GM23338 (cell line): Measurements from ENCODE around the gene ZNF200. TPM values are rescaled to one million over a fixed set of nuclear protein-coding genes. Genes with fewer than 3 reads are reported as not detected.
A peak's percentile ranks its signal among the peaks of the same experiment; 100 is the strongest.

Source experiments
- ATAC-seq: fragments of 200-7000 bp; cut with Tn5 transposase; 3 replicates; pipeline ENCODE4 v1.9.1; 2020
- DNase-seq: peaks from one replicate; pipeline ENCODE4 v3.0.0-alpha.2; 2015; ENCODE audit warnings: low spot score
- H2AFZ ChIP-seq: fragments of 200-600 bp; sonication (generic); 2 replicates; pipeline ENCODE4 v1.8.0; 2016; ENCODE audit warnings: antibody characterized with exemption, mild to moderate bottlenecking, moderate library complexity
- H3F3A ChIP-seq: fragments of 200-600 bp; sonication (generic); replicated peaks from 2 replicates; pipeline ENCODE4 v1.8.0; 2017; ENCODE audit warnings: antibody characterized with exemption, mixed run types, low read depth
- H3K27ac ChIP-seq: fragments of 200-600 bp; sonication (generic); 2 replicates; pipeline ENCODE4 v1.6.1; 2016; ENCODE audit warnings: low read depth
- H3K27me3 ChIP-seq: fragments of 200-600 bp; sonication (generic); 2 replicates; pipeline ENCODE4 v1.8.0; 2016; ENCODE audit warnings: mild to moderate bottlenecking, mixed run types, moderate library complexity; ENCODE audit not compliant: insufficient read depth
- H3K36me3 ChIP-seq: fragments of 200-600 bp; sonication (generic); 2 replicates; pipeline ENCODE4 v1.8.0; 2016; ENCODE audit warnings: mild to moderate bottlenecking; ENCODE audit not compliant: insufficient read depth
- H3K4me1 ChIP-seq: fragments of 200-600 bp; sonication (generic); 2 replicates; pipeline ENCODE4 v1.8.0; 2016; ENCODE audit warnings: mild to moderate bottlenecking, moderate library complexity; ENCODE audit not compliant: insufficient read depth
- H3K4me2 ChIP-seq: fragments of 200-600 bp; sonication (generic); 2 replicates; pipeline ENCODE4 v1.7.1; 2017; ENCODE audit warnings: mixed run types
- H3K4me3 ChIP-seq: fragments of 200-600 bp; sonication (generic); 2 replicates; pipeline ENCODE4 v1.6.1; 2016; ENCODE audit warnings: mixed run types
- H3K79me2 ChIP-seq: fragments of 200-600 bp; sonication (generic); replicated peaks from 2 replicates; pipeline ENCODE4 v1.8.0; 2017; ENCODE audit warnings: mild to moderate bottlenecking; ENCODE audit not compliant: insufficient read depth
- H3K9me2 ChIP-seq: fragments of 200-600 bp; sonication (generic); 2 replicates; pipeline ENCODE4 v1.8.0; 2017; ENCODE audit not compliant: insufficient read depth
- H4K20me1 ChIP-seq: fragments of 200-600 bp; sonication (generic); replicated peaks from 2 replicates; pipeline ENCODE4 v1.8.0; 2017; ENCODE audit warnings: mild to moderate bottlenecking; ENCODE audit not compliant: insufficient read depth
- H3K27ac Mint-ChIP-seq: 2 replicates; pipeline ENCODE4 v1.8.0; 2020; ENCODE audit warnings: inconsistent platforms, mild to moderate bottlenecking, moderate library complexity, mixed read lengths
- H3K27me3 Mint-ChIP-seq: 3 replicates; pipeline ENCODE4 v1.8.0; 2022; ENCODE audit warnings: low read depth, mild to moderate bottlenecking, moderate library complexity, mixed read lengths, inconsistent platforms; ENCODE audit not compliant: insufficient read depth, poor library complexity
- H3K36me3 Mint-ChIP-seq: 3 replicates; pipeline ENCODE4 v1.8.0; 2021; ENCODE audit warnings: low read depth, mild to moderate bottlenecking, inconsistent platforms, moderate library complexity, mixed read lengths
- H3K4me1 Mint-ChIP-seq: 3 replicates; pipeline ENCODE4 v1.8.0; 2020; ENCODE audit warnings: mild to moderate bottlenecking, inconsistent platforms, mixed read lengths
- H3K4me3 Mint-ChIP-seq: 3 replicates; pipeline ENCODE4 v1.8.0; 2021; ENCODE audit warnings: moderate library complexity, mild to moderate bottlenecking, inconsistent platforms, mixed read lengths
- H3K9me3 Mint-ChIP-seq: 3 replicates; pipeline ENCODE4 v1.8.0; 2020; ENCODE audit warnings: moderate library complexity, mild to moderate bottlenecking, inconsistent platforms, mixed read lengths
- CREB1 ChIP-seq: fragments of 250-450 bp; sonication (Bioruptor Pico); IDR thresholded peaks from 2 replicates; pipeline ENCODE4 v1.5.0; 2020; ENCODE audit warnings: low read depth, mild to moderate bottlenecking, moderate library complexity
- EZH2 ChIP-seq: fragments of 200-600 bp; sonication (generic); IDR thresholded peaks from one replicate; pipeline ENCODE4 v1.8.0; 2017; ENCODE audit warnings: antibody characterized with exemption, mild to moderate bottlenecking, low read depth; ENCODE audit not compliant: unreplicated experiment
- EZH2phosphoT487 ChIP-seq: fragments of 200-600 bp; sonication (generic); IDR thresholded peaks from one replicate; pipeline ENCODE4 v1.8.1; 2018; ENCODE audit warnings: antibody characterized with exemption; ENCODE audit not compliant: unreplicated experiment
- JUNB ChIP-seq: IDR thresholded peaks from one replicate; pipeline ENCODE4 v1.6.1; 2016; ENCODE audit warnings: antibody characterized with exemption; ENCODE audit not compliant: unreplicated experiment
- NANOG ChIP-seq: IDR thresholded peaks from 2 replicates; pipeline ENCODE4 v1.6.1; 2016; ENCODE audit warnings: antibody characterized with exemption, borderline replicate concordance
- POLR2AphosphoS5 ChIP-seq: IDR thresholded peaks from 2 replicates; pipeline ENCODE4 v1.6.1; 2016; ENCODE audit warnings: antibody characterized with exemption, low read depth
- STAT1 ChIP-seq: IDR thresholded peaks from one replicate; pipeline ENCODE4 v1.6.1; 2016; ENCODE audit warnings: antibody characterized with exemption; ENCODE audit not compliant: unreplicated experiment
- ZNF114 ChIP-seq: fragments of 250-450 bp; sonication (Bioruptor Pico); IDR thresholded peaks from 2 replicates; pipeline ENCODE4 v1.5.0; 2020; ENCODE audit warnings: mild to moderate bottlenecking, moderate library complexity
- ZNF331 ChIP-seq: fragments of 250-450 bp; sonication (Bioruptor Pico); IDR thresholded peaks from 2 replicates; pipeline ENCODE4 v1.5.0; 2020; ENCODE audit warnings: low read depth, mild to moderate bottlenecking, moderate library complexity
- polyA plus RNA-seq: library from polyadenylated mRNA; unstranded; fragments of >200 nt; fragmentation: Nextera tagmentation; extraction: Ambion mirVana; gene quantifications from 2 replicates; pipeline ENCODE4 v1.2.1, GENCODE V29; 2016
- total RNA-seq: library from RNA; depleted of rRNA; stranded (reverse); fragments of >200 nt; shearing (Covaris generic); gene quantifications from 2 replicates; pipeline ENCODE4 v1.2.3, GENCODE V29; 2014
- TF ChIP-seq, protein P1 (sequence below): fragments of 250-450 bp; sonication (Bioruptor Pico); IDR thresholded peaks from 2 replicates; pipeline ENCODE4 v1.5.0; 2020; ENCODE audit warnings: mild to moderate bottlenecking, moderate library complexity
- TF ChIP-seq, protein P2 (sequence below): IDR thresholded peaks from 2 replicates; pipeline ENCODE4 v1.6.1; 2016; ENCODE audit warnings: antibody characterized with exemption
- TF ChIP-seq, protein P3 (sequence below), 2 experiments: fragments of 200-600 bp in 1 of 2; sonication (generic) in 1 of 2; conservative IDR thresholded peaks; 2 replicates each; pipeline versions ENCODE4 v1.5.1 to v1.6.1; 2016 to 2017; ENCODE audit warnings: antibody characterized with exemption in 2 of 2, low read depth in 2 of 2, mild to moderate bottlenecking in 2 of 2, moderate library complexity in 1 of 2

Gene ZNF200
- total and polyA plus RNA-seq, 2 experiments from 2014 or later, result 9.2 to 9.7 TPM

DNA sequence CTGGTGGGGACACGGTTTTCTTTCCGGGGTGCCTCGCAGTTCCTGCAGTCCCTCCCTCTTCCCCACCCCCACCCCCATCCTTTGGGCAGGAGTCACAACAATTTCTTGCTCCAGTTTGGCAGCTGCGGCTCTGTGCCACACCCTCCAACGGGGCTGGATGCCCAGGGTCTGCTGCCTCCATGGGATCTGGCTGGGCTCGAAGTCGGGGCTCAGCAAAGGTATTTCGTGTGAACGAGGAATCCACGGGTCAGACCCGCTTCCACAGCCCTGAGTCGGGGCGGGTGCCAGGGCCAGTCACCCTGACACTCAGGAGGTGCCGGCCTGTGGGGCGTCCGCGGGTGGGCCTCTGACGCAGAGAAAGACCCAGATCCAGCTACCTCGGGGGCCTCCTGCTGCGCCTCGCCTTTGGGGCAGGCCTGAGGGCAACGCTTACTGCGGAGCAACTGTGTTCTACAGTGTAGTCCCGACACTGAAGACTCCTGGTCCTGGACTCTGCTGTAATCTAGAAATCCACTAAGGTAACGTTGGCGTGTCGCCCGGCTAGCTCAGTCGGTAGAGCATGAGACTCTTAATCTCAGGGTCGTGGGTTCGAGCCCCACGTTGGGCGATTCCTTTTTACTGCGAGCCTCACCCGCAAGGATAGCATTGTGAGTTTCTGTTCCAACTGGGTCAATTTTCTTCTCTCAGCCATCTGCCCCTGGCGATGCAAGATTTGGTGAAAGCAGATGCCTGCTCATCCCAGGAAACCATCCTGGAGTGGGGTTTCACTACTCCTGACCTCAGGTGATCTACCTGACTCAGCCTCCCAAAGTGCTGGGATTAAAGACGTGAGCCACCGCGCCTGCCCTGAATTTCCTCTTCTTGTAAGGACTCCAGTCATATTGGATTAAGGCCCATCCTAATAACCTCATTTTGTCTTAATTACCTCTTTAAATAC is 59.5 kb downstream of the ZNF200 start (continued):
- no peak for TF ChIP-seq STAT1

DNA sequence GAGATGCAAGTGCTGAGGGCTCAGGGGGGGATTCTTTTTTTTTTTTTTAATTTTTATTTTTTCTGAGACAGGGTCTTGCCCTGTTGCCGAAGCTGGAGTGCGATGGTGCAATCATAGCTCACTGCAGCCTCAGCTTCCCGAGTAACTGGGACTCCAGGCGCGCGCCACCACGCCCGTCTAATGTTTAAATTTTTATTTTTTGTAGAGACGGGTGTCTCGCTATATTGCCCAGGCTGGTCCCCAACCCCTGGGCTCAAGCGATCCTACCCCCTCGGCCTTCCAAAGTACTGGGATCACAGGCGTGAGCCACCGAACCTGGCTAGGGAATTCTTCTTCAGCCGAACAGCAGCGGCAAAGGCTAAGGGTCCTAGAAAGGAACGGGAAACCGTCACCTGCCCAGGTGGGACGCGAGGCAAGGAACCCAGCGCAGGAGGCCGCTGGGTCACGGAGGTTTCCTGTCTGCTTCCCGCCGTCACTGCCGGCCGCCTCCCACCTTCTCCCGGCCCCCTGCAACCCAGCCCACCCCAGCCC is 60.3 kb downstream of the ZNF200 start:
- peak overlapping the region; percentile 71 for H3K4me3 Mint-ChIP-seq
- no peak for TF ChIP-seq STAT1
- no peak for TF ChIP-seq ZNF331 (CRISPR knock-in tag)
- no peak for TF ChIP-seq JUNB
- TF ChIP-seq, protein P1, sequence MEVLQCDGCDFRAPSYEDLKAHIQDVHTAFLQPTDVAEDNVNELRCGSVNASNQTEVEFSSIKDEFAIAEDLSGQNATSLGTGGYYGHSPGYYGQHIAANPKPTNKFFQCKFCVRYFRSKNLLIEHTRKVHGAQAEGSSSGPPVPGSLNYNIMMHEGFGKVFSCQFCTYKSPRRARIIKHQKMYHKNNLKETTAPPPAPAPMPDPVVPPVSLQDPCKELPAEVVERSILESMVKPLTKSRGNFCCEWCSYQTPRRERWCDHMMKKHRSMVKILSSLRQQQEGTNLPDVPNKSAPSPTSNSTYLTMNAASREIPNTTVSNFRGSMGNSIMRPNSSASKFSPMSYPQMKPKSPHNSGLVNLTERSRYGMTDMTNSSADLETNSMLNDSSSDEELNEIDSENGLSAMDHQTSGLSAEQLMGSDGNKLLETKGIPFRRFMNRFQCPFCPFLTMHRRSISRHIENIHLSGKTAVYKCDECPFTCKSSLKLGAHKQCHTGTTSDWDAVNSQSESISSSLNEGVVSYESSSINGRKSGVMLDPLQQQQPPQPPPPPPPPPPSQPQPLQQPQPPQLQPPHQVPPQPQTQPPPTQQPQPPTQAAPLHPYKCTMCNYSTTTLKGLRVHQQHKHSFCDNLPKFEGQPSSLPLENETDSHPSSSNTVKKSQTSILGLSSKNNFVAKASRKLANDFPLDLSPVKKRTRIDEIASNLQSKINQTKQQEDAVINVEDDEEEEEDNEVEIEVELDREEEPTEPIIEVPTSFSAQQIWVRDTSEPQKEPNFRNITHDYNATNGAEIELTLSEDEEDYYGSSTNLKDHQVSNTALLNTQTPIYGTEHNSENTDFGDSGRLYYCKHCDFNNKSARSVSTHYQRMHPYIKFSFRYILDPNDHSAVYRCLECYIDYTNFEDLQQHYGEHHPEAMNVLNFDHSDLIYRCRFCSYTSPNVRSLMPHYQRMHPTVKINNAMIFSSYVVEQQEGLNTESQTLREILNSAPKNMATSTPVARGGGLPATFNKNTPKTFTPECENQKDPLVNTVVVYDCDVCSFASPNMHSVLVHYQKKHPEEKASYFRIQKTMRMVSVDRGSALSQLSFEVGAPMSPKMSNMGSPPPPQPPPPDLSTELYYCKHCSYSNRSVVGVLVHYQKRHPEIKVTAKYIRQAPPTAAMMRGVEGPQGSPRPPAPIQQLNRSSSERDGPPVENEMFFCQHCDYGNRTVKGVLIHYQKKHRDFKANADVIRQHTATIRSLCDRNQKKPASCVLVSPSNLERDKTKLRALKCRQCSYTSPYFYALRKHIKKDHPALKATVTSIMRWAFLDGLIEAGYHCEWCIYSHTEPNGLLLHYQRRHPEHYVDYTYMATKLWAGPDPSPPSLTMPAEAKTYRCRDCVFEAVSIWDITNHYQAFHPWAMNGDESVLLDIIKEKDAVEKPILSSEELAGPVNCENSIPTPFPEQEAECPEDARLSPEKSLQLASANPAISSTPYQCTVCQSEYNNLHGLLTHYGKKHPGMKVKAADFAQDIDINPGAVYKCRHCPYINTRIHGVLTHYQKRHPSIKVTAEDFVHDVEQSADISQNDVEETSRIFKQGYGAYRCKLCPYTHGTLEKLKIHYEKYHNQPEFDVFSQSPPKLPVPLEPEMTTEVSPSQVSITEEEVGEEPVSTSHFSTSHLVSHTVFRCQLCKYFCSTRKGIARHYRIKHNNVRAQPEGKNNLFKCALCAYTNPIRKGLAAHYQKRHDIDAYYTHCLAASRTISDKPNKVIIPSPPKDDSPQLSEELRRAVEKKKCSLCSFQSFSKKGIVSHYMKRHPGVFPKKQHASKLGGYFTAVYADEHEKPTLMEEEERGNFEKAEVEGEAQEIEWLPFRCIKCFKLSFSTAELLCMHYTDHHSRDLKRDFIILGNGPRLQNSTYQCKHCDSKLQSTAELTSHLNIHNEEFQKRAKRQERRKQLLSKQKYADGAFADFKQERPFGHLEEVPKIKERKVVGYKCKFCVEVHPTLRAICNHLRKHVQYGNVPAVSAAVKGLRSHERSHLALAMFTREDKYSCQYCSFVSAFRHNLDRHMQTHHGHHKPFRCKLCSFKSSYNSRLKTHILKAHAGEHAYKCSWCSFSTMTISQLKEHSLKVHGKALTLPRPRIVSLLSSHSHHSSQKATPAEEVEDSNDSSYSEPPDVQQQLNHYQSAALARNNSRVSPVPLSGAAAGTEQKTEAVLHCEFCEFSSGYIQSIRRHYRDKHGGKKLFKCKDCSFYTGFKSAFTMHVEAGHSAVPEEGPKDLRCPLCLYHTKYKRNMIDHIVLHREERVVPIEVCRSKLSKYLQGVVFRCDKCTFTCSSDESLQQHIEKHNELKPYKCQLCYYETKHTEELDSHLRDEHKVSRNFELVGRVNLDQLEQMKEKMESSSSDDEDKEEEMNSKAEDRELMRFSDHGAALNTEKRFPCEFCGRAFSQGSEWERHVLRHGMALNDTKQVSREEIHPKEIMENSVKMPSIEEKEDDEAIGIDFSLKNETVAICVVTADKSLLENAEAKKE (CRISPR knock-in tag), result no peak
- no peak for TF ChIP-seq CREB1 (CRISPR knock-in tag)
- no peak for TF ChIP-seq EZH2
- TF ChIP-seq, protein P2, sequence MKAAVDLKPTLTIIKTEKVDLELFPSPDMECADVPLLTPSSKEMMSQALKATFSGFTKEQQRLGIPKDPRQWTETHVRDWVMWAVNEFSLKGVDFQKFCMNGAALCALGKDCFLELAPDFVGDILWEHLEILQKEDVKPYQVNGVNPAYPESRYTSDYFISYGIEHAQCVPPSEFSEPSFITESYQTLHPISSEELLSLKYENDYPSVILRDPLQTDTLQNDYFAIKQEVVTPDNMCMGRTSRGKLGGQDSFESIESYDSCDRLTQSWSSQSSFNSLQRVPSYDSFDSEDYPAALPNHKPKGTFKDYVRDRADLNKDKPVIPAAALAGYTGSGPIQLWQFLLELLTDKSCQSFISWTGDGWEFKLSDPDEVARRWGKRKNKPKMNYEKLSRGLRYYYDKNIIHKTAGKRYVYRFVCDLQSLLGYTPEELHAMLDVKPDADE, result no peak
- no peak for TF ChIP-seq EZH2phosphoT487
- TF ChIP-seq, protein P3, sequence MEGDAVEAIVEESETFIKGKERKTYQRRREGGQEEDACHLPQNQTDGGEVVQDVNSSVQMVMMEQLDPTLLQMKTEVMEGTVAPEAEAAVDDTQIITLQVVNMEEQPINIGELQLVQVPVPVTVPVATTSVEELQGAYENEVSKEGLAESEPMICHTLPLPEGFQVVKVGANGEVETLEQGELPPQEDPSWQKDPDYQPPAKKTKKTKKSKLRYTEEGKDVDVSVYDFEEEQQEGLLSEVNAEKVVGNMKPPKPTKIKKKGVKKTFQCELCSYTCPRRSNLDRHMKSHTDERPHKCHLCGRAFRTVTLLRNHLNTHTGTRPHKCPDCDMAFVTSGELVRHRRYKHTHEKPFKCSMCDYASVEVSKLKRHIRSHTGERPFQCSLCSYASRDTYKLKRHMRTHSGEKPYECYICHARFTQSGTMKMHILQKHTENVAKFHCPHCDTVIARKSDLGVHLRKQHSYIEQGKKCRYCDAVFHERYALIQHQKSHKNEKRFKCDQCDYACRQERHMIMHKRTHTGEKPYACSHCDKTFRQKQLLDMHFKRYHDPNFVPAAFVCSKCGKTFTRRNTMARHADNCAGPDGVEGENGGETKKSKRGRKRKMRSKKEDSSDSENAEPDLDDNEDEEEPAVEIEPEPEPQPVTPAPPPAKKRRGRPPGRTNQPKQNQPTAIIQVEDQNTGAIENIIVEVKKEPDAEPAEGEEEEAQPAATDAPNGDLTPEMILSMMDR (conservative IDR thresholded peaks at IDR 0.05; ENCODE audit: low read depth in 2 of 2), result 0 out of 4 replicates have a peak, but pooled peaks of 1 of the 2 experiments have one; percentile 3
- no peak for TF ChIP-seq ZNF114 (CRISPR knock-in tag)
- TF ChIP-seq POLR2AphosphoS5, result 0 out of 2 replicates have a peak, but pooled peaks have one; percentile 8
- TF ChIP-seq NANOG, result no peak

More for the DNA sequence above, 60.3 kb downstream of the ZNF200 start:
- peaks cover 19% of the 10 kb centered on the region for H3K27me3 ChIP-seq
- Mint-ChIP-seq H3K27ac (no peak overlapping the region; the same call in 1 of the 2 replicates), H3K36me3 (peaks cover 3% of the 10 kb centered on the region; the same call in 2 of the 3 replicates), H3K27me3 (peaks cover 50% of the 10 kb centered on the region), H3K9me3 (peaks cover 11% of the 10 kb centered on the region; the same call in 2 of the 3 replicates), H3K4me1 (peaks cover 21% of the 10 kb centered on the region)
- no peaks in the 10 kb centered on the region for H3K79me2 ChIP-seq
- peak overlapping the region; percentile 85 for H3K4me3 ChIP-seq
- H3F3A ChIP-seq, result peaks cover 49% of the 10 kb centered on the region
- peak overlapping the region; percentile 84 for H3K4me2 ChIP-seq
- no peaks in the 10 kb centered on the region for H3K36me3 ChIP-seq
- H3K4me1 ChIP-seq, result peaks cover 3% of the 10 kb centered on the region; the same call in 1 of the 2 replicates
- H3K9me2 ChIP-seq, result no peaks in the 10 kb centered on the region
- no peak overlapping the region for H3K27ac ChIP-seq
- no peaks in the 10 kb centered on the region; the same call in 1 of the 2 replicates for H4K20me1 ChIP-seq
- DNase-seq (peak; percentile 56), ATAC-seq (no peak)
- peak overlapping the region; percentile 94 for H2AFZ ChIP-seq
